K562 (cell line): ENCODE results near the gene LIPH. TPM values are rescaled to one million over a fixed set of nuclear protein-coding genes. Genes with fewer than 3 reads are reported as not detected.

Experiments used
- BRF1 ChIP-seq: IDR thresholded peaks from 3 replicates; pipeline ENCODE4 v1.6.1; 2011; ENCODE audit warnings: borderline replicate concordance, mild to moderate bottlenecking; ENCODE audit not compliant: insufficient read length; ENCODE audit errors: extremely low read depth
- CREB1 ChIP-seq, 2 experiments: sonication (generic) in 1 of 2; formaldehyde crosslinking in 1 of 2; IDR thresholded peaks; 2 replicates each; pipeline versions ENCODE4 v1.6.1 to v1.8.0; 2012 to 2022; ENCODE audit warnings: inconsistent platforms in 1 of 2, mild to moderate bottlenecking in 1 of 2, missing genetic modification reagents in 1 of 2, moderate library complexity in 1 of 2
- EP300 ChIP-seq: IDR thresholded peaks from 2 replicates; pipeline ENCODE4 v1.6.1; 2012; ENCODE audit warnings: low read length, improper control_type of control experiment
- ESRRB ChIP-seq: fragments of 250-450 bp; sonication (Bioruptor Pico); IDR thresholded peaks from 2 replicates; pipeline ENCODE4 v1.5.0; 2020; ENCODE audit warnings: mild to moderate bottlenecking, moderate library complexity, borderline replicate concordance
- FOSL1 ChIP-seq: fragments of 200-800 bp; sonication (Bioruptor generic); conservative IDR thresholded peaks from 2 replicates; pipeline ENCODE4 v1.6.1; 2016; ENCODE audit warnings: missing genetic modification characterization, missing compliant biosample characterization
- GATAD2A ChIP-seq: fragments of 450-650 bp; IDR thresholded peaks from 2 replicates; pipeline ENCODE4 v1.6.1; 2017
- GTF2A2 ChIP-seq: IDR thresholded peaks from 2 replicates; pipeline ENCODE4 v1.6.1; 2016; ENCODE audit warnings: mild to moderate bottlenecking, missing genetic modification characterization, missing compliant biosample characterization
- HOXB6 ChIP-seq: fragments of 250-450 bp; sonication (Bioruptor Pico); IDR thresholded peaks from 2 replicates; pipeline ENCODE4 v1.5.1; 2022; ENCODE audit warnings: mild to moderate bottlenecking, borderline replicate concordance
- NR3C1 ChIP-seq: sonication (generic); formaldehyde crosslinking; IDR thresholded peaks from 2 replicates; pipeline ENCODE4 v1.8.1; 2022; ENCODE audit warnings: missing genetic modification reagents
- PHB2 ChIP-seq: fragments of 450-650 bp; IDR thresholded peaks from 2 replicates; pipeline ENCODE4 v1.6.1; 2017; ENCODE audit warnings: low read depth
- PHF20 ChIP-seq: fragments of 450-650 bp; IDR thresholded peaks from 2 replicates; pipeline ENCODE4 v1.6.1; 2018; ENCODE audit not compliant: partially characterized antibody
- PPARD ChIP-seq: fragments of 250-450 bp; sonication (Bioruptor Pico); IDR thresholded peaks from 2 replicates; pipeline ENCODE4 v1.8.0; 2022; ENCODE audit warnings: inconsistent platforms, mild to moderate bottlenecking, moderate library complexity
- SMARCC2 ChIP-seq: fragments of 450-650 bp; IDR thresholded peaks from 2 replicates; pipeline ENCODE4 v1.6.1; 2017; ENCODE audit warnings: antibody characterized with exemption, moderate library complexity, mild to moderate bottlenecking, low read depth
- TCFL5 ChIP-seq: fragments of 250-450 bp; sonication (Bioruptor Pico); conservative IDR thresholded peaks from 2 replicates; pipeline ENCODE4 v1.6.1; 2021; ENCODE audit warnings: mild to moderate bottlenecking, moderate library complexity, matching md5 sums
- U2AF1 ChIP-seq: fragments of 200-400 bp; formaldehyde crosslinking; optimal IDR thresholded peaks from 2 replicates; pipeline ENCODE3; 2017; ENCODE audit warnings: mild to moderate bottlenecking, low read depth, low read length, moderate library complexity
- ZNF764 ChIP-seq: fragments of 250-450 bp; sonication (Bioruptor Pico); IDR thresholded peaks from 2 replicates; pipeline ENCODE4 v1.4.0; 2020; ENCODE audit warnings: low read depth, mild to moderate bottlenecking, moderate library complexity
- polyA plus RNA-seq, 8 experiments: library from polyadenylated mRNA; depleted of rRNA in 4 of 8; stranded (reverse) in 5 of 8; unstranded in 3 of 8; fragments of >200 nt; fragmentation: Nextera tagmentation in 2 of 8; fragmentation: Illumina TruSeq in 1 of 8; extraction: Ambion mirVana in 2 of 8; extraction: Trizol in 1 of 8; gene quantifications; 2 replicates each; pipeline versions ENCODE4 v1.2.1 to v1.2.3, GENCODE V29; 2011 to 2014; ENCODE audit warnings: inconsistent platforms in 1 of 8, missing spikeins in 1 of 8
- total RNA-seq, 7 experiments: library from RNA; depleted of rRNA in 6 of 7; stranded (reverse); fragments of >200 nt in 6 of 7; fragmentation: Illumina TruSeq in 2 of 7; extraction: Trizol in 2 of 7; gene quantifications; 2 replicates each; pipeline versions ENCODE4 v1.2.1 to v1.2.3, GENCODE V29; 2011 to 2021; ENCODE audit warnings: low replicate concordance in 1 of 7
- TF ChIP-seq, protein P1 (sequence below): fragments of 200-800 bp; sonication (Bioruptor generic); IDR thresholded peaks from 2 replicates; pipeline ENCODE4 v1.6.1; 2016; ENCODE audit warnings: missing genetic modification characterization, missing compliant biosample characterization
- TF ChIP-seq, protein P2 (sequence below), 2 experiments: fragments of 200-800 bp in 1 of 2; sonication (Bioruptor generic) in 1 of 2; sonication (generic) in 1 of 2; formaldehyde crosslinking in 1 of 2; IDR thresholded peaks in 1 of 2; conservative IDR thresholded peaks in 1 of 2; 2 replicates each; pipeline versions ENCODE4 v1.5.0 to v1.6.1; 2016 to 2020; ENCODE audit warnings: missing compliant biosample characterization in 1 of 2, missing genetic modification characterization in 1 of 2, missing genetic modification reagents in 1 of 2
- TF ChIP-seq, protein P3 (sequence below): fragments of 250-450 bp; sonication (Bioruptor Pico); IDR thresholded peaks from 2 replicates; pipeline ENCODE4 v1.5.0; 2021
- TF ChIP-seq, protein P4 (sequence below): IDR thresholded peaks from 2 replicates; pipeline ENCODE4 v1.6.1; 2012; ENCODE audit warnings: low read depth, low read length, improper control_type of control experiment, borderline replicate concordance

LIPH gene
- total and polyA plus RNA-seq, 9 of the 15 experiments (the other 6 are each of a cell fraction or from before 2014, with no cell fraction given): 0.73 to 1.8 (median 1.3) TPM

DNA sequence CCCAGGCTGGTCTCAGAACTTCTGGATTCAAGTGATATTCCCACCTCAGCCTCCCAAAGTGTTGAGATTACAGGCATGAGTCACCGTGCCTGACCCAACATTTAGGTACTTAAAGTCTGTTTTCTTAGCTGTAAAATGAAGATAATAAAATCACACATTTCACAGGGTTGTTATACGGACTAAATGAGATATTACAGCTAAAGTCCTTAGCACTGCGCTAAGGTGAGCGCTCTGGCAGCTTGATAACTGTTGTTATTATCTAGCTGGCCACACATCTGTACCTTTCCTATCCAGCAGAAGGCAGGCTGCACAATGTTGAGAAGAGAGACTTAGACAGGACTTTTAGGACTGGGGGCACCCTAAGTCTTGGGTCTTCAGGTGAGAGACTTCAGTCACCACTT lies 2.7 kb upstream of the LIPH start (continued):
- TF ChIP-seq, protein P1, sequence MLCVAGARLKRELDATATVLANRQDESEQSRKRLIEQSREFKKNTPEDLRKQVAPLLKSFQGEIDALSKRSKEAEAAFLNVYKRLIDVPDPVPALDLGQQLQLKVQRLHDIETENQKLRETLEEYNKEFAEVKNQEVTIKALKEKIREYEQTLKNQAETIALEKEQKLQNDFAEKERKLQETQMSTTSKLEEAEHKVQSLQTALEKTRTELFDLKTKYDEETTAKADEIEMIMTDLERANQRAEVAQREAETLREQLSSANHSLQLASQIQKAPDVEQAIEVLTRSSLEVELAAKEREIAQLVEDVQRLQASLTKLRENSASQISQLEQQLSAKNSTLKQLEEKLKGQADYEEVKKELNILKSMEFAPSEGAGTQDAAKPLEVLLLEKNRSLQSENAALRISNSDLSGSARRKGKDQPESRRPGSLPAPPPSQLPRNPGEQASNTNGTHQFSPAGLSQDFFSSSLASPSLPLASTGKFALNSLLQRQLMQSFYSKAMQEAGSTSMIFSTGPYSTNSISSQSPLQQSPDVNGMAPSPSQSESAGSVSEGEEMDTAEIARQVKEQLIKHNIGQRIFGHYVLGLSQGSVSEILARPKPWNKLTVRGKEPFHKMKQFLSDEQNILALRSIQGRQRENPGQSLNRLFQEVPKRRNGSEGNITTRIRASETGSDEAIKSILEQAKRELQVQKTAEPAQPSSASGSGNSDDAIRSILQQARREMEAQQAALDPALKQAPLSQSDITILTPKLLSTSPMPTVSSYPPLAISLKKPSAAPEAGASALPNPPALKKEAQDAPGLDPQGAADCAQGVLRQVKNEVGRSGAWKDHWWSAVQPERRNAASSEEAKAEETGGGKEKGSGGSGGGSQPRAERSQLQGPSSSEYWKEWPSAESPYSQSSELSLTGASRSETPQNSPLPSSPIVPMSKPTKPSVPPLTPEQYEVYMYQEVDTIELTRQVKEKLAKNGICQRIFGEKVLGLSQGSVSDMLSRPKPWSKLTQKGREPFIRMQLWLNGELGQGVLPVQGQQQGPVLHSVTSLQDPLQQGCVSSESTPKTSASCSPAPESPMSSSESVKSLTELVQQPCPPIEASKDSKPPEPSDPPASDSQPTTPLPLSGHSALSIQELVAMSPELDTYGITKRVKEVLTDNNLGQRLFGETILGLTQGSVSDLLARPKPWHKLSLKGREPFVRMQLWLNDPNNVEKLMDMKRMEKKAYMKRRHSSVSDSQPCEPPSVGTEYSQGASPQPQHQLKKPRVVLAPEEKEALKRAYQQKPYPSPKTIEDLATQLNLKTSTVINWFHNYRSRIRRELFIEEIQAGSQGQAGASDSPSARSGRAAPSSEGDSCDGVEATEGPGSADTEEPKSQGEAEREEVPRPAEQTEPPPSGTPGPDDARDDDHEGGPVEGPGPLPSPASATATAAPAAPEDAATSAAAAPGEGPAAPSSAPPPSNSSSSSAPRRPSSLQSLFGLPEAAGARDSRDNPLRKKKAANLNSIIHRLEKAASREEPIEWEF: no peak
- no peak for TF ChIP-seq BRF1
- no peak for TF ChIP-seq GTF2A2
- TF ChIP-seq TCFL5: no peak
- TF ChIP-seq CREB1 (IDR thresholded peaks at IDR 0.05): peak; percentile 68; the same call in 1 of the 2 replicates
- TF ChIP-seq CREB1 (CRISPR knock-in tag; IDR thresholded peaks at IDR 0.05): no peak
- peak; percentile 67; the same call in 1 of the 2 replicates for TF ChIP-seq SMARCC2
- TF ChIP-seq ESRRB: no peak
- TF ChIP-seq, protein P2, sequence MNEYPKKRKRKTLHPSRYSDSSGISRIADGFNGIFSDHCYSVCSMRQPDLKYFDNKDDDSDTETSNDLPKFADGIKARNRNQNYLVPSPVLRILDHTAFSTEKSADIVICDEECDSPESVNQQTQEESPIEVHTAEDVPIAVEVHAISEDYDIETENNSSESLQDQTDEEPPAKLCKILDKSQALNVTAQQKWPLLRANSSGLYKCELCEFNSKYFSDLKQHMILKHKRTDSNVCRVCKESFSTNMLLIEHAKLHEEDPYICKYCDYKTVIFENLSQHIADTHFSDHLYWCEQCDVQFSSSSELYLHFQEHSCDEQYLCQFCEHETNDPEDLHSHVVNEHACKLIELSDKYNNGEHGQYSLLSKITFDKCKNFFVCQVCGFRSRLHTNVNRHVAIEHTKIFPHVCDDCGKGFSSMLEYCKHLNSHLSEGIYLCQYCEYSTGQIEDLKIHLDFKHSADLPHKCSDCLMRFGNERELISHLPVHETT (CRISPR knock-in tag; conservative IDR thresholded peaks at IDR 0.05 in 1 of 2, IDR thresholded peaks at IDR 0.05 in 1 of 2): no peak
- TF ChIP-seq FOSL1: peak; percentile 71
- peak; percentile 62; the same call in 1 of the 2 replicates for TF ChIP-seq EP300
- TF ChIP-seq, protein P3, sequence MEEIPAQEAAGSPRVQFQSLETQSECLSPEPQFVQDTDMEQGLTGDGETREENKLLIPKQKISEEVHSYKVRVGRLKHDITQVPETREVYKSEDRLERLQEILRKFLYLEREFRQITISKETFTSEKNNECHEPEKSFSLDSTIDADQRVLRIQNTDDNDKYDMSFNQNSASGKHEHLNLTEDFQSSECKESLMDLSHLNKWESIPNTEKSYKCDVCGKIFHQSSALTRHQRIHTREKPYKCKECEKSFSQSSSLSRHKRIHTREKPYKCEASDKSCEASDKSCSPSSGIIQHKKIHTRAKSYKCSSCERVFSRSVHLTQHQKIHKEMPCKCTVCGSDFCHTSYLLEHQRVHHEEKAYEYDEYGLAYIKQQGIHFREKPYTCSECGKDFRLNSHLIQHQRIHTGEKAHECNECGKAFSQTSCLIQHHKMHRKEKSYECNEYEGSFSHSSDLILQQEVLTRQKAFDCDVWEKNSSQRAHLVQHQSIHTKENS (CRISPR knock-in tag): no peak
- TF ChIP-seq NR3C1: no peak
- TF ChIP-seq PHF20: no peak
- TF ChIP-seq, protein P4, sequence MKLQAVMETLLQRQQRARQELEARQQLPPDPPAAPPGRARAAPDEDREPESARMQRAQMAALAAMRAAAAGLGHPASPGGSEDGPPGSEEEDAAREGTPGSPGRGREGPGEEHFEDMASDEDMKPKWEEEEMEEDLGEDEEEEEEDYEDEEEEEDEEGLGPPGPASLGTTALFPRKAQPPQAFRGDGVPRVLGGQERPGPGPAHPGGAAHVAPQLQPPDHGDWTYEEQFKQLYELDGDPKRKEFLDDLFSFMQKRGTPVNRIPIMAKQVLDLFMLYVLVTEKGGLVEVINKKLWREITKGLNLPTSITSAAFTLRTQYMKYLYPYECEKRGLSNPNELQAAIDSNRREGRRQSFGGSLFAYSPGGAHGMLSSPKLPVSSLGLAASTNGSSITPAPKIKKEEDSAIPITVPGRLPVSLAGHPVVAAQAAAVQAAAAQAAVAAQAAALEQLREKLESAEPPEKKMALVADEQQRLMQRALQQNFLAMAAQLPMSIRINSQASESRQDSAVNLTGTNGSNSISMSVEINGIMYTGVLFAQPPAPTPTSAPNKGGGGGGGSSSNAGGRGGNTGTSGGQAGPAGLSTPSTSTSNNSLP: no peak
- peak; percentile 74 for TF ChIP-seq PHB2
- TF ChIP-seq PPARD (CRISPR knock-in tag): no peak
- no peak for TF ChIP-seq HOXB6
- TF ChIP-seq GATAD2A: no peak
- no peak for TF ChIP-seq U2AF1
- TF ChIP-seq ZNF764 (CRISPR knock-in tag): no peak
